Measurements from ENCODE around the gene LDLRAD3.

DNA sequence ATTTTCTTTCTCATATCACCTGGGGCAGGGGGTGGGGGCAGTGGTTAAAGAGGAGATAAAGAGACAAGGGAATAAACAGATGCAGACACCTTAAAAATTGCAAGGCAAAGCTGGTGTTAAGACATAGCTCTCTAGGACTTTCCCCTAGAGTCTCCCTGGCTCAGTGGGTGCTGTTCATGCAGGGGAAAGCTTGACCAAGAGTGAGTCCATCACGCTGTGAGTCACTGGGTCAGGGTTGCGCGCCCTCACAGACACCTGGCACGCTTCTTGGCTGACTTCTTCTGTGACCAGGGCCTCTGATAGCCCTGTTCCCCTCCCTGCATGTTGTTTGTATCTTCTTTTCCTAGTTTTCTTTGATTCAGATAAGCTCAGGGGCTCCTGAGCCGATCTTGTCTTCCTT lies 313.5 kb downstream of the LDLRAD3 start:
- no peak for TF ChIP-seq POLR2A (IDR thresholded peaks at IDR 0.05)
- TF ChIP-seq, protein P1, sequence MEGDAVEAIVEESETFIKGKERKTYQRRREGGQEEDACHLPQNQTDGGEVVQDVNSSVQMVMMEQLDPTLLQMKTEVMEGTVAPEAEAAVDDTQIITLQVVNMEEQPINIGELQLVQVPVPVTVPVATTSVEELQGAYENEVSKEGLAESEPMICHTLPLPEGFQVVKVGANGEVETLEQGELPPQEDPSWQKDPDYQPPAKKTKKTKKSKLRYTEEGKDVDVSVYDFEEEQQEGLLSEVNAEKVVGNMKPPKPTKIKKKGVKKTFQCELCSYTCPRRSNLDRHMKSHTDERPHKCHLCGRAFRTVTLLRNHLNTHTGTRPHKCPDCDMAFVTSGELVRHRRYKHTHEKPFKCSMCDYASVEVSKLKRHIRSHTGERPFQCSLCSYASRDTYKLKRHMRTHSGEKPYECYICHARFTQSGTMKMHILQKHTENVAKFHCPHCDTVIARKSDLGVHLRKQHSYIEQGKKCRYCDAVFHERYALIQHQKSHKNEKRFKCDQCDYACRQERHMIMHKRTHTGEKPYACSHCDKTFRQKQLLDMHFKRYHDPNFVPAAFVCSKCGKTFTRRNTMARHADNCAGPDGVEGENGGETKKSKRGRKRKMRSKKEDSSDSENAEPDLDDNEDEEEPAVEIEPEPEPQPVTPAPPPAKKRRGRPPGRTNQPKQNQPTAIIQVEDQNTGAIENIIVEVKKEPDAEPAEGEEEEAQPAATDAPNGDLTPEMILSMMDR (IDR thresholded peaks at IDR 0.05), result no peak
- TF ChIP-seq EP300 (IDR thresholded peaks at IDR 0.05), result no peak

Measured in ovary (tissue), 3 donors.